HG02840 (cell line): ENCODE measurements around the gene TSHZ2.

Source experiments
- ATAC-seq: cut with Tn5 transposase; IDR thresholded peaks from one replicate; pipeline ENCODE4 v1.9.1; 2021; ENCODE audit warnings: mild to moderate bottlenecking, moderate library complexity, moderate number of reproducible peaks; ENCODE audit not compliant: unreplicated experiment, low FRiP score

The TSHZ2 gene

GRCh38 chr20:53103124-53103523 lies 131.0 kb downstream of the TSHZ2 start:
- ATAC-seq, result no peak

- ATAC-seq, result no peak
Observed at GRCh38 chr20:53104884-53105283, 132.7 kb downstream of the TSHZ2 start.

- no peak for ATAC-seq
Observed at GRCh38 chr20:53116733-53117132, 144.6 kb downstream of the TSHZ2 start.

- no peak for ATAC-seq
Observed at GRCh38 chr20:53122853-53123252, 150.7 kb downstream of the TSHZ2 start.

- ATAC-seq, result no peak
Observed at GRCh38 chr20:53124075-53124551, 152.0 kb downstream of the TSHZ2 start.

- no peak for ATAC-seq
Observed at GRCh38 chr20:53124803-53125202, 152.6 kb downstream of the TSHZ2 start.

- no peak for ATAC-seq
Observed at GRCh38 chr20:53126185-53126584, 154.0 kb downstream of the TSHZ2 start.

- ATAC-seq, result no peak
Observed at GRCh38 chr20:53127027-53127426, 154.9 kb downstream of the TSHZ2 start.

- no peak for ATAC-seq
Observed at GRCh38 chr20:53128004-53128403, 155.8 kb downstream of the TSHZ2 start.

GRCh38 chr20:53129563-53129962 lies 157.4 kb downstream of the TSHZ2 start:
- ATAC-seq, result no peak

GRCh38 chr20:53130795-53131194 lies 158.6 kb downstream of the TSHZ2 start:
- no peak for ATAC-seq

- no peak for ATAC-seq
Observed at GRCh38 chr20:53133125-53133524, 161.0 kb downstream of the TSHZ2 start.

- ATAC-seq, result no peak
Observed at GRCh38 chr20:53133628-53134027, 161.5 kb downstream of the TSHZ2 start.

- ATAC-seq, result no peak
Observed at GRCh38 chr20:53136473-53136872, 164.3 kb downstream of the TSHZ2 start.

- peak; percentile 75 for ATAC-seq
Observed at GRCh38 chr20:53138454-53139262, 166.5 kb downstream of the TSHZ2 start.

GRCh38 chr20:53141201-53142050 lies 169.3 kb downstream of the TSHZ2 start:
- no peak for ATAC-seq

- ATAC-seq, result no peak
Observed at GRCh38 chr20:53142225-53143127, 170.3 kb downstream of the TSHZ2 start.

GRCh38 chr20:53146201-53146891 lies 174.2 kb downstream of the TSHZ2 start:
- ATAC-seq, result no peak

GRCh38 chr20:53148771-53149147 lies 176.6 kb downstream of the TSHZ2 start:
- ATAC-seq, result no peak
